ENCODE data around the gene ASCC3.

GRCh38 chr6:100506651-100507050, 374.5 kb downstream of the ASCC3 start:
- no peak for TF ChIP-seq CTCF (conservative IDR thresholded peaks at IDR 0.05; ENCODE audit: low read length)
- no peak for TF ChIP-seq EZH2phosphoT487 (IDR thresholded peaks at IDR 0.05; ENCODE audit: borderline replicate concordance)

Measured in Loucy (cell line).